ENCODE measurements around the gene DDT. TPM values are rescaled to one million over a fixed set of nuclear protein-coding genes. Genes with fewer than 3 reads are reported as not detected.

DDT gene
- total and polyA plus RNA-seq, 2 donors (not counting 3 experiments of a cell fraction or from before 2014, with no cell fraction given), result 106 to 205 TPM

GRCh38 chr22:24002851-24003250 is 28.6 kb upstream of the DDT start:
- Histone ChIP-seq H3K9me3 (replicated peaks; ENCODE audit: control insufficient read depth, insufficient read depth, low read length) (no peaks in the 10 kb centered on the region), H3K9me1 (replicated peaks; ENCODE audit: control insufficient read depth, extremely low read depth, insufficient read depth, low read length) (no peaks in the 10 kb centered on the region), H3K79me2 (ENCODE audit: control insufficient read depth, insufficient read depth, low read length) (no peaks in the 10 kb centered on the region), H3K4me1 (ENCODE audit: control insufficient read depth, extremely low read depth, insufficient read depth, low read length) (no peaks in the 10 kb centered on the region), H3K36me3 (ENCODE audit: control insufficient read depth in 2 of 2, extremely low read depth in 1 of 2, insufficient read depth in 2 of 2, low read length in 2 of 2) (no peaks in the 10 kb centered on the region), H3K9ac (replicated peaks; ENCODE audit: extremely low read depth, insufficient read depth, low read length) (no peak overlapping the region), H2AFZ (ENCODE audit: low read depth, low read length) (no peak overlapping the region), H3K4me3 (replicated peaks in 1 of 3; ENCODE audit: insufficient read depth in 1 of 3, low read depth in 1 of 3, low read length in 3 of 3) (no peak overlapping the region), H4K20me1 (replicated peaks; ENCODE audit: control insufficient read depth, extremely low read depth, insufficient read depth, low read length) (no peaks in the 10 kb centered on the region), H3K27me3 (ENCODE audit: control insufficient read depth in 2 of 2, insufficient read depth in 2 of 2, low read length in 2 of 2) (no peaks in the 10 kb centered on the region), H3K27ac (ENCODE audit: insufficient read depth, low read depth, low read length) (no peak overlapping the region), H3K4me2 (ENCODE audit: insufficient read depth, low read length) (no peak overlapping the region)
- intact Hi-C loops (cut with micrococcal nuclease), result no loop called here
- POLR2A ChIA-PET, result no interaction called here
- DNase-seq (ENCODE audit: low read depth, low spot score) (no peak), FAIRE-seq (no peak)
- dilution Hi-C loops (cut with MboI; ENCODE audit: extremely low pct_ligation_motif_present, low sequenced_read_pairs), result no loop called here
- no TSS peak for BruUV-seq (replicated peaks)
- CTCF ChIA-PET, result interaction anchor here (0.5 to 1.3 kb wide), 2 partner anchors 10 to 172 kb away, joined by 3 to 4 read pairs; no protein-coding TSS in a partner anchor
- TF ChIP-seq GATA2 (IDR thresholded peaks at IDR 0.05; ENCODE audit: insufficient read depth, insufficient read length, low read depth, low read length) (no peak), JUN (IDR thresholded peaks at IDR 0.05; ENCODE audit: borderline replicate concordance, insufficient read depth, insufficient read length, low read depth) (no peak), CTCF (IDR thresholded peaks at IDR 0.05; ENCODE audit: extremely low read depth in 1 of 2, insufficient read depth in 1 of 2, low read depth in 1 of 2, low read length in 2 of 2) (no peak), EZH2 (IDR thresholded peaks at IDR 0.05; ENCODE audit: borderline replicate concordance, low read depth, low read length, severe bottlenecking) (no peak), POLR2A (IDR thresholded peaks at IDR 0.05; ENCODE audit: low read depth, low read length) (no peak), POLR2AphosphoS5 (IDR thresholded peaks at IDR 0.05; ENCODE audit: insufficient read depth, low read depth, low read length) (no peak), MAX (IDR thresholded peaks at IDR 0.05; ENCODE audit: insufficient read depth, insufficient read length) (no peak), MYC (IDR thresholded peaks at IDR 0.05; ENCODE audit: low read depth, low read length) (no peak), FOS (IDR thresholded peaks at IDR 0.05; ENCODE audit: borderline replicate concordance, insufficient read depth, low read length) (no peak)
